WI38 (cell line): ENCODE data around the gene EFCAB12.

Source experiments
- H3K4me3 ChIP-seq: 2 replicates; pipeline ENCODE4 v1.5.1; 2011; ENCODE audit warnings: low read depth, mild to moderate bottlenecking, control low read depth, low read length
- TF ChIP-seq, protein P1 (sequence below): IDR thresholded peaks from 2 replicates; pipeline ENCODE4 v1.5.1; 2012; ENCODE audit warnings: low read depth, mild to moderate bottlenecking, control low read depth, low read length

EFCAB12 gene

DNA sequence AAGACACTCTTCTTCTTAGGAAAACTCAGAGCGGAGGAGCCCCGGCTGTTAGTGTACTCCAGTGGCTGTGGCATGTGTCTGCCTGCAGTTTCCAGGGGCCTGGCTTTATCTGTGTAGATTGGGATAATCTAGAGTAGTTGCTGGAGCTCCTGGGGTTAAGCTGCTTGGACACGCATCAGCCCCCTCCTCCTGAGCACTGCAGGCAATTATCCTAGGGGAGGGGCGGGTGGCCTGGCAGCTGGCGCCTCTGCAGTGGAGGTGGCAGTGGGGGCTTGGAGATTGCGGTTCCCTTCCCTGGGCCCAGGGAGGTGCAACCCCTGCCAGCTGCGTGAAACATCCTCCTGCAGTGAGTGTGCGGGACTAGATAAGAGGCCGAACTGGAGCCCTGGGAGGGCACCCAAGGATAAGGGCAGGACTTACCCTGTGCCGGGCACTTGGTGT is 68.2 kb downstream of the EFCAB12 start:
- no peak overlapping the region for H3K4me3 ChIP-seq
- TF ChIP-seq, protein P1, sequence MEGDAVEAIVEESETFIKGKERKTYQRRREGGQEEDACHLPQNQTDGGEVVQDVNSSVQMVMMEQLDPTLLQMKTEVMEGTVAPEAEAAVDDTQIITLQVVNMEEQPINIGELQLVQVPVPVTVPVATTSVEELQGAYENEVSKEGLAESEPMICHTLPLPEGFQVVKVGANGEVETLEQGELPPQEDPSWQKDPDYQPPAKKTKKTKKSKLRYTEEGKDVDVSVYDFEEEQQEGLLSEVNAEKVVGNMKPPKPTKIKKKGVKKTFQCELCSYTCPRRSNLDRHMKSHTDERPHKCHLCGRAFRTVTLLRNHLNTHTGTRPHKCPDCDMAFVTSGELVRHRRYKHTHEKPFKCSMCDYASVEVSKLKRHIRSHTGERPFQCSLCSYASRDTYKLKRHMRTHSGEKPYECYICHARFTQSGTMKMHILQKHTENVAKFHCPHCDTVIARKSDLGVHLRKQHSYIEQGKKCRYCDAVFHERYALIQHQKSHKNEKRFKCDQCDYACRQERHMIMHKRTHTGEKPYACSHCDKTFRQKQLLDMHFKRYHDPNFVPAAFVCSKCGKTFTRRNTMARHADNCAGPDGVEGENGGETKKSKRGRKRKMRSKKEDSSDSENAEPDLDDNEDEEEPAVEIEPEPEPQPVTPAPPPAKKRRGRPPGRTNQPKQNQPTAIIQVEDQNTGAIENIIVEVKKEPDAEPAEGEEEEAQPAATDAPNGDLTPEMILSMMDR = no peak

DNA sequence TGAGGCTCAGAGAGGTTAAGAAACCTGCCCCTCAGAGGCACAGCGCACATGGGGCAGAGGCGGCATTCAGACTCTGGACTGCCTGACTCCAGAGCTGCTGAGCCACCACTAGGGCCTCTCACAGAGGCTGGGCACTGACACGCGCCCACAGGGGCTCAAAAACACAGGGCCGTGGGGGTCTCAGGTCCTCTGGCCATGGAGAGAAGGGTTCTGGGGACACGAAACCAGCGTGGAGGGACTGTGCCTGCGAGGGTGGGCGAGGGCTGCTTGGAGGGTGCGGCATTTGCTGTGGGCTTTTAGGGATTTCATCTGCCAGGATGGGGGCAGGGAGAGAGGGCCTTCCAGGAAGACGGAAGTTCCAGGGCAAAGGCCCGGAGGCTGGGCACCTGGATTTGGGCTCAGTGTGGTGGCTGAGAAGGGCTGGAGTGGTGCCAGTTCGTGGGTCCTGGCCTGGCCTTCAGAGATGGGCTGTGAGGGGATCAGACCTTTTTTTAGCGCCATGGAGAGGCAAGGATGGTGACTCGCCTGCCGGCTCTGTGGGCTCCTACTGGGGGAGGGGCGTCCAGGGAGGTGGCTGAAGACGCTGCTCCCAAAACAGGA is 69.6 kb downstream of the EFCAB12 start:
- TF ChIP-seq, protein P1 = no peak
- H3K4me3 ChIP-seq = no peak overlapping the region

DNA sequence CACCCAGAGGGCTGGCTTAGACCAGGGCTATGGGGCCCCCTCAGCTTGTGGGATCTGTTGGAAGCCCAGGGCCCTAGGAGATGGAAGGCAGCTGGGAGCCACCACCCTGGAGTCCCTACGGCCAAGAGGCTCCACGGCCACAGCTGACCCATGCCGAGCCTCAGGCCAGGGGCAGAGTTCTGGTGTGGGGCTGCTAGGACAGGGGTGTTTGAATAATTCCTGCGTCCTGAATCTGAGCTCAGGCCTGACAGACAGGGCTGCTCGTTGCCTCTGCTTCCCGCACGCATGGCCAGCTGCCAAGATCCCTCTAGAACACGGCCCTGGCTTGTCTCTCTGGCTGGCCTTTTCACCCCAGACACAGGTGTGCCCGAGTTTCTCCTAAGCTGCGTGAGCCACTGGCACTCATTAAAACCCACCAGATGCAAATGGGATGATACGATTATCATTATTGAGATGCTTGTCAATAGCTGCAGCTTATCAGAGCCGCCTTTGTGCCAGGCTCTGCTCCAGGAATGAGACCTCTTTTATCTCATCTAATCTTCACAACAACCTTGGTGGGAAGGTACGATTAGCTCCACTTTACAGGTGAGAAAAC is 70.2 kb downstream of the EFCAB12 start:
- TF ChIP-seq, protein P1 = no peak
- no peak overlapping the region for H3K4me3 ChIP-seq

DNA sequence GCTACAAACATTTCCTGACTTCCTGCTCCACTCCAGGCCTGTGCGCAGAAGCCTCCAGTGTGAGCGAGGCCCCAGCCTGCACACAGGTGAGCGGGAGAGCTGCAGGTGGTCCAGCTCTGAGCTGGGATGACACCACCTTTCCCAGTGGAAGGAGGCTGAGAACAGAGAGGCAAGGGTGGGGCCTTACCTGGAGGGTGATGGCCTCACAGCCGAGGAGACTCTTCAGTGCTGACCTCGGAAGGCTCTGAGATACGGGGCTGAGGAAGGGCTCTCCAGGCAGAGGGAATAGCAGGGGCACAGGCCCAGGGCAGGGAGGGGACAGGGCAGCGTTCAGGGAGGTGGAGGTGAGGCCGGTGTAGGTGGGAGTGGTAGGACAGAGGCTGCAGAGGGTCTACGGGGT is 70.8 kb downstream of the EFCAB12 start:
- TF ChIP-seq, protein P1 = no peak
- H3K4me3 ChIP-seq = no peak overlapping the region

DNA sequence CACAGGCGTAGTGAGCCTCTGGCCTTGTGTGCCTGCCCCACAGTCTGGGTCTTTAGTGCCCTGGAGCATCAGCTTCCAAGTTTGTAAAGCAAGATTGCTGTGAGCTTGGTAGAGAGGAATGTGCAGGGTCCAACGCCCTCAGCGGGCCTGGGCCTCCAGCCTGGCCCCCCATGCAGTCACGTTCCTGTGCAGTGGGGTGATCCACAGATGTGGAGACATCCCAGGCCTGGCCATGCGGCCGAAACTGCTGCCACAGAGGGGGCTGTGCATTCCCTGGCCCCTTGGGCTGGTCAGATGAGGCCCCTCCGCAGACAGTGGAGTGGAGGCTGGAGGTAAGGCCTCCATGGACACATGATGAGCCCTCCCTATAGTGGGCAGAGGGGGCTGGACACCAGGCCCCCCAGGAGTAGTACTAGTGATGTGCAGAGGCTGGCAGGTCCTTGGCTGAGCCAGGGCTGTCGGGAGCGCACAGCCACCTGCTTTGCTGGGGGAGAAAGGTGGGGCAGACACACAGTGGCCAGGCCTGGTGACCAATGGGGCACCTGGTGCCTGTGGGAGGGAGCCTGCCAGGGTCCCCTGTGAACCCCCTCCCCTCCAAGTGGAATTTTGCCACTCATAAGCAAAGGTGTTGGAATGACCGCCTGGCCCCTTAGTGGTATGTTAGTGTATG is 71.5 kb downstream of the EFCAB12 start:
- TF ChIP-seq, protein P1 = no peak
- no peak overlapping the region for H3K4me3 ChIP-seq

DNA sequence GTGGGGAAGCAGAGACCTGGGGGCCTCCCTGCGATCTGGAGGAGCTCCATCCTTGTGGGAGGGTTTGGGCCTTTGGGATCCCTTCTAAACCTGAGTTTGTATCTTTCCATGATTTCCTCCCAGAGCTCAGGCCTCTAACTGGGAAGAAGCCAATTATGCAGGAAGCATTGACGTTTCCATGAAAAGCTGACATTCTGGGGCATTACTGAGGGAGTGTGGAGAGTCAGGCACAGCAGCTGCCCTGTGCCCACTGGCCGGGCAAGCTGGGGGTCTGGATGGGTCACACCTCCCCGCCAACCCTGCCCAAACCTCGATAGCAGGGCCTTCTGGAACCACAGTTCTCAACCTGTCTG is 74.9 kb downstream of the EFCAB12 start:
- no peak overlapping the region for H3K4me3 ChIP-seq
- TF ChIP-seq, protein P1 = no peak

DNA sequence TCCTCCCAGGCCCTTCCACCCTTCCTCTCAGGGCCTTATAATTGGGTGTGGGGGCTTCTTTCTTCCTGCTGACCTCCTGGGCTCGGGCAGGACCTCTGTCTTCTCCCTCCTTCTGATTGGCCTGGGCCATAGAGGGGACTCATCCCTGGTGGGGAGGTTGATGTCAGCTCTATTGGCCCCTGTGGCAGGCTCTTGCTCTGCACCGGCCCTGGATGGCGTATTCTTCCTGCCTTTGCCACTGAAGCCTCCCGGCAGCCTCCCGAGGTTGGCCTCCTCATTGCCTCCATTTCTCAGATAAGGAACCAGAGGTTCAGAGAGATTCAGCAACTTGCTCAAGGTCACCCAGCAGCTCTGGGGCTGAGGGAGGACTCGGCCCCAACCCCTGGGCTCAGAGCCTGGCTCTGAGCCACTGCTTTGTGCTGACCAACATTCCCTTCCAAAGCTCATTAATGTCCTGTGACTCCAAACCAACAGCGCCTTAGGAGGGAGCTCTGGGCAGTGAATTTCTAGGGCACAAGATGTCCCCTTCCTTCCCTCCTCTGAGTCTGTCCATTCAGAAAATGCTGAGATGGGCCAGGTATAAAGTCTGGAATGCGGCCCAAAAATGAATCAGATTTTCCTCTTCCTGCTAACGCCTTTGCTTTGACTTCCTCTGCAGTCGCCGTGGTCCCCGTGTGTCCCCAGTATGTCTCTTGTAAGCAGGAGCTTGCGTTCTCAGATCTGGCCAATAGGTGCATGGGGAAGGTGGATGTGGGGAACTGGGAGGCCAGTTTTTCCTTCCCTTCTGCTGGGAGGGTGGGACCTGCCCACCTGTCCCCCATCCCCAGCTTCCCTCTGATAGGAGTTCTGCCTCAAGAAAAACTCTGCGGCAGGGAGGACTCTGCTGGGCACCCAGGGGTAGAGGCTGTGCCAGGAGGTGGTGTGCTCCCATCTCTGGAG is 75.5 kb downstream of the EFCAB12 start:
- no peak overlapping the region for H3K4me3 ChIP-seq
- TF ChIP-seq, protein P1 = no peak
